OCI-LY3 (cell line): ENCODE measurements around the gene ZFC3H1.
A peak's percentile ranks its signal among the peaks of the same experiment; 100 is the strongest.

Experiments used
- H2AFZ ChIP-seq: fragments of 200-600, 300-600 bp; shearing (Covaris generic); 2 replicates; pipeline ENCODE4 v1.6.0; 2014; ENCODE audit warnings: antibody characterized with exemption, low read depth, low read length
- H3K27ac ChIP-seq: fragments of 200-600, 300-600 bp; sonication (generic); 2 replicates; pipeline ENCODE4 v1.5.1; 2014; ENCODE audit warnings: mild to moderate bottlenecking, low read length, moderate library complexity, mixed read lengths
- H3K27me3 ChIP-seq: fragments of 200-600, 300-600 bp; sonication (generic); 2 replicates; pipeline ENCODE4 v1.6.1; 2014; ENCODE audit warnings: low read depth, low read length, mixed read lengths
- H3K36me3 ChIP-seq: fragments of 200-600, 300-600 bp; sonication (generic); replicated peaks from 2 replicates; pipeline ENCODE3; 2014; ENCODE audit warnings: low read depth, low read length, mixed read lengths
- H3K4me1 ChIP-seq: fragments of 300-600, 200-600 bp; sonication (generic); 2 replicates; pipeline ENCODE4 v1.6.1; 2014; ENCODE audit warnings: low read length, mixed read lengths
- H3K4me2 ChIP-seq: fragments of 200-600, 300-600 bp; sonication (generic); 2 replicates; pipeline ENCODE4 v1.6.1; 2014; ENCODE audit warnings: low read length, mixed read lengths
- H3K4me3 ChIP-seq: fragments of 300-600, 200-600 bp; sonication (generic); 2 replicates; pipeline ENCODE4 v1.5.1; 2014; ENCODE audit warnings: antibody characterized with exemption, mild to moderate bottlenecking, low read length, moderate library complexity
- H3K79me2 ChIP-seq: fragments of 300-600, 200-600 bp; shearing (Covaris generic); 2 replicates; pipeline ENCODE4 v1.6.1; 2014; ENCODE audit warnings: mild to moderate bottlenecking, low read length, mixed read lengths
- H3K9ac ChIP-seq: fragments of 300-600, 200-600 bp; shearing (Covaris generic); 2 replicates; pipeline ENCODE4 v1.6.0; 2014; ENCODE audit warnings: mild to moderate bottlenecking, low read length, moderate library complexity
- H3K9me3 ChIP-seq: fragments of 200-600, 300-600 bp; shearing (Covaris generic); 2 replicates; pipeline ENCODE4 v1.6.1; 2014; ENCODE audit warnings: low read length, mixed read lengths; ENCODE audit not compliant: insufficient read depth
- H4K20me1 ChIP-seq: fragments of 200-600, 300-600 bp; sonication (generic); 2 replicates; pipeline ENCODE4 v1.6.1; 2016; ENCODE audit warnings: low read length, mixed read lengths; ENCODE audit not compliant: insufficient read depth
- EZH2phosphoT487 ChIP-seq: fragments of 200-600 bp; shearing (Covaris generic); IDR thresholded peaks from 2 replicates; pipeline ENCODE4 v1.6.1; 2018; ENCODE audit warnings: antibody characterized with exemption, mixed run types, low read depth
- TF ChIP-seq, protein P1 (sequence below): fragments of 200-600, 300-600 bp; sonication (generic); IDR thresholded peaks from 2 replicates; pipeline ENCODE4 v1.5.1; 2014; ENCODE audit warnings: antibody characterized with exemption, low read length, low read depth

Gene ZFC3H1, protein sequence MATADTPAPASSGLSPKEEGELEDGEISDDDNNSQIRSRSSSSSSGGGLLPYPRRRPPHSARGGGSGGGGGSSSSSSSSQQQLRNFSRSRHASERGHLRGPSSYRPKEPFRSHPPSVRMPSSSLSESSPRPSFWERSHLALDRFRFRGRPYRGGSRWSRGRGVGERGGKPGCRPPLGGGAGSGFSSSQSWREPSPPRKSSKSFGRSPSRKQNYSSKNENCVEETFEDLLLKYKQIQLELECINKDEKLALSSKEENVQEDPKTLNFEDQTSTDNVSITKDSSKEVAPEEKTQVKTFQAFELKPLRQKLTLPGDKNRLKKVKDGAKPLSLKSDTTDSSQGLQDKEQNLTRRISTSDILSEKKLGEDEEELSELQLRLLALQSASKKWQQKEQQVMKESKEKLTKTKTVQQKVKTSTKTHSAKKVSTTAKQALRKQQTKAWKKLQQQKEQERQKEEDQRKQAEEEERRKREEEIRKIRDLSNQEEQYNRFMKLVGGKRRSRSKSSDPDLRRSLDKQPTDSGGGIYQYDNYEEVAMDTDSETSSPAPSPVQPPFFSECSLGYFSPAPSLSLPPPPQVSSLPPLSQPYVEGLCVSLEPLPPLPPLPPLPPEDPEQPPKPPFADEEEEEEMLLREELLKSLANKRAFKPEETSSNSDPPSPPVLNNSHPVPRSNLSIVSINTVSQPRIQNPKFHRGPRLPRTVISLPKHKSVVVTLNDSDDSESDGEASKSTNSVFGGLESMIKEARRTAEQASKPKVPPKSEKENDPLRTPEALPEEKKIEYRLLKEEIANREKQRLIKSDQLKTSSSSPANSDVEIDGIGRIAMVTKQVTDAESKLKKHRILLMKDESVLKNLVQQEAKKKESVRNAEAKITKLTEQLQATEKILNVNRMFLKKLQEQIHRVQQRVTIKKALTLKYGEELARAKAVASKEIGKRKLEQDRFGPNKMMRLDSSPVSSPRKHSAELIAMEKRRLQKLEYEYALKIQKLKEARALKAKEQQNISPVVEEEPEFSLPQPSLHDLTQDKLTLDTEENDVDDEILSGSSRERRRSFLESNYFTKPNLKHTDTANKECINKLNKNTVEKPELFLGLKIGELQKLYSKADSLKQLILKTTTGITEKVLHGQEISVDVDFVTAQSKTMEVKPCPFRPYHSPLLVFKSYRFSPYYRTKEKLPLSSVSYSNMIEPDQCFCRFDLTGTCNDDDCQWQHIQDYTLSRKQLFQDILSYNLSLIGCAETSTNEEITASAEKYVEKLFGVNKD (N-terminal part only)

DNA sequence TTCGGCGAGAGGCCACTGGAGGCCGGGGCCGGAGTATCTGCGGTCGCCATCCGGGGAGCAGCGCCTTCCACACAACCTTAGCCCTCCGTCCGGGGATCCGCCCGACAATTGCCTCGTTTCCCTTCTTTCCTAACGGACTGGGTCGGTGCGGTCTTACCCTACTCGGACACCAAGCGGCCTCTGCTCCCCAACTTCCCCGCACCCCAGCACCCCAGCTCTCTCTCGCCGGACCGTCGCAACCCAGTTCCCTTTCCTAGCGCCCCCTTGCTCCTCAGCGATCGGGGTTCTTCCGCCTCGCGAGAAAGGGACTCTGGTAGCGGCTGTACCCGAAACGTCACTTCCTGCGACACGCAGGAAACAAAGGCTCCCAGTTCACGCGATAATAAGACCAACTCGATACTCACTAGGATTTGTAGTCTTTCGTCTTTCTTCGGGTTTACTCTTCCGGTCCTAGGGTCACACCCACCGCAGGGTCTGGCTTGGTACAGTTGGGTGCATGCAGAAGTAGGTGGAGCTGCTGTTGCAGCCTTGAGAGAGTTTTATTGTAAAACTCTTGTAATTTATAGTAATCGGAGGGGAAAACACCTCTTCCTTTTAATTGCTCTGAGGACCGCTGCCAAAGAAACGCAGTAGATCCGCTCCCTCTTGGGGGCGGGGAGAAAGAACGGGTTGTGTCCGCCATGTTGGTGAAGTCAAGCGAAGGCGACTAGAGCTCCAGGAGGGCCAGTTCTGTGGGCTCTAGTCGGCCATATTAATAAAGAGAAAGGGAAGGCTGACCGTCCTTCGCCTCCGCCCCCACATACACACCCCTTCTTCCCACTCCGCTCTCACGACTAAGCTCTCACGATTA lies at the start of gene ZFC3H1, which contains the start of gene THAP2:
ZFC3H1 (minus strand) TSS at position 288 of the 850 bp plus-strand sequence; CDS start at position 50, 238 bp downstream.
THAP2 (plus strand) TSS at position 741 of the 850 bp plus-strand sequence. CDS start 209 bp downstream, outside the sequence.
- Histone ChIP-seq H3K79me2 (peaks cover 71% of the 10 kb centered on the region), H3K36me3 (peaks cover 23% of the 10 kb centered on the region), H3K27ac (peak within 1 kb of the TSS; percentile 91), H3K9ac (peak within 1 kb of the TSS; percentile 95), H3K4me2 (peak within 1 kb of the TSS; percentile 91), H3K4me3 (peak within 1 kb of the TSS; percentile 92), H4K20me1 (peaks cover 14% of the 10 kb centered on the region), H3K9me3 (no peaks in the 10 kb centered on the region), H3K4me1 (peaks cover 17% of the 10 kb centered on the region), H2AFZ (peak within 1 kb of the TSS; percentile 80), H3K27me3 (no peaks in the 10 kb centered on the region)
- TF ChIP-seq EZH2phosphoT487, result no peak
- TF ChIP-seq, protein P1, sequence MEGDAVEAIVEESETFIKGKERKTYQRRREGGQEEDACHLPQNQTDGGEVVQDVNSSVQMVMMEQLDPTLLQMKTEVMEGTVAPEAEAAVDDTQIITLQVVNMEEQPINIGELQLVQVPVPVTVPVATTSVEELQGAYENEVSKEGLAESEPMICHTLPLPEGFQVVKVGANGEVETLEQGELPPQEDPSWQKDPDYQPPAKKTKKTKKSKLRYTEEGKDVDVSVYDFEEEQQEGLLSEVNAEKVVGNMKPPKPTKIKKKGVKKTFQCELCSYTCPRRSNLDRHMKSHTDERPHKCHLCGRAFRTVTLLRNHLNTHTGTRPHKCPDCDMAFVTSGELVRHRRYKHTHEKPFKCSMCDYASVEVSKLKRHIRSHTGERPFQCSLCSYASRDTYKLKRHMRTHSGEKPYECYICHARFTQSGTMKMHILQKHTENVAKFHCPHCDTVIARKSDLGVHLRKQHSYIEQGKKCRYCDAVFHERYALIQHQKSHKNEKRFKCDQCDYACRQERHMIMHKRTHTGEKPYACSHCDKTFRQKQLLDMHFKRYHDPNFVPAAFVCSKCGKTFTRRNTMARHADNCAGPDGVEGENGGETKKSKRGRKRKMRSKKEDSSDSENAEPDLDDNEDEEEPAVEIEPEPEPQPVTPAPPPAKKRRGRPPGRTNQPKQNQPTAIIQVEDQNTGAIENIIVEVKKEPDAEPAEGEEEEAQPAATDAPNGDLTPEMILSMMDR, result peak; percentile 30

DNA sequence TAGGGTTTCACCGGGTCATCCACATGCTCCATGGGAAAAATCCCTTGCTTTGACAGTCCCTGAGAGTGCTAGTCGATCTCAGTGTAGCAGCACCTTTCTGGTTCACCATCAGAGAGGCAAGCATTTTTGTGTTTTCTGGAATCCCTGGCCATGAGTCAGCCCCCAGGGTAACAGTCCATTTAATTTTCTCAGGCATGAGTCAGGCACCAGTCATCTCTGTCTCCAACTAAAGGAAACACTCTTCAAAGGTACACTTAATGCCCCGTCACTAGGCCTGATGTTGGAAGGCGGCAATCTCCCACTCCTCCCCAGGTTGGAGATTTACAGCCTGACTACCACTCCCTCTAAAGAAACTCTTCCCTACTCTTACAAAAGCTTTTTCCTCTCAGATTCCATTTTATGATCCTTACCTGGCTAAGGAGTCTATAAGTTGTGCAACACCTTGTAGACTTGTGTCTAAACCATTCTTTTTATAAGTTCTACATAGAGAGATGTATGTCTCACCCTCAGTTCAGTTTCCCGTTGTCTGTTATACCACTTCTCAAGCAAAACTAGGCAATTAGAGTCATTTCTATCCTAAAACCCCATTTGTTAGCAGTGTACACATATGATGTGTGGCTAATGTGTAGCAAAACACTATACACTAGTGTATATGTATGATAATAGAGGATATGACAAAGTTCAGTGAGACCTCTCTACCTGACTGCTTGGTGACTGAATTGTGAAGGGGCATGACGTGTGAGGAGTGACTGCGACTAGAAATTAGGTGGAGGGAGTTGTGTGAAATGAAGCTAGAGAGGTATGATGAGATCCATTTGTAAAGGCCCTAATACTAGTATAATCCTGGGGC lies 46.9 kb upstream of the ZFC3H1 start:
- Histone ChIP-seq H3K9me3 (0 out of 2 replicates have a peak, but pooled peaks cover 3% of the 10 kb centered on the region), H3K4me1 (no peaks in the 10 kb centered on the region), H3K4me2 (no peak overlapping the region), H4K20me1 (no peaks in the 10 kb centered on the region), H3K27me3 (no peaks in the 10 kb centered on the region), H3K79me2 (no peaks in the 10 kb centered on the region), H2AFZ (no peak overlapping the region), H3K4me3 (no peak overlapping the region), H3K36me3 (no peaks in the 10 kb centered on the region), H3K9ac (no peak overlapping the region), H3K27ac (no peak overlapping the region)
- TF ChIP-seq EZH2phosphoT487, result no peak
- TF ChIP-seq, protein P1, result no peak

- H3K27me3 ChIP-seq, result no peaks in the 10 kb centered on the region
- H3K9me3 ChIP-seq, result 0 out of 2 replicates have a peak, but pooled peaks cover 3% of the 10 kb centered on the region
- no peak overlapping the region for H3K27ac ChIP-seq
- no peaks in the 10 kb centered on the region for H3K4me1 ChIP-seq
- no peak overlapping the region for H2AFZ ChIP-seq
- no peaks in the 10 kb centered on the region for H3K79me2 ChIP-seq
- H4K20me1 ChIP-seq, result no peaks in the 10 kb centered on the region
- H3K9ac ChIP-seq, result no peak overlapping the region
- no peak overlapping the region for H3K4me3 ChIP-seq
- no peaks in the 10 kb centered on the region for H3K36me3 ChIP-seq
- H3K4me2 ChIP-seq, result no peak overlapping the region
- TF ChIP-seq, protein P1, result no peak
- TF ChIP-seq EZH2phosphoT487, result no peak
Observed at GRCh38 chr12:71708658-71709057, 45.0 kb upstream of the ZFC3H1 start.
